Activated T-cell treated with anti-CD3 and anti-CD28 coated beads for 48 hours (primary cell): ENCODE measurements around the gene CHCHD3.

Source experiments
- DNase-seq: peaks from one replicate; pipeline ENCODE4 v3.0.0-alpha.2; 2020; ENCODE audit warnings: low read depth

CHCHD3 gene

GRCh38 chr7:132768099-132768498 lies 313.8 kb downstream of the CHCHD3 start:
- DNase-seq, result no peak

DNA sequence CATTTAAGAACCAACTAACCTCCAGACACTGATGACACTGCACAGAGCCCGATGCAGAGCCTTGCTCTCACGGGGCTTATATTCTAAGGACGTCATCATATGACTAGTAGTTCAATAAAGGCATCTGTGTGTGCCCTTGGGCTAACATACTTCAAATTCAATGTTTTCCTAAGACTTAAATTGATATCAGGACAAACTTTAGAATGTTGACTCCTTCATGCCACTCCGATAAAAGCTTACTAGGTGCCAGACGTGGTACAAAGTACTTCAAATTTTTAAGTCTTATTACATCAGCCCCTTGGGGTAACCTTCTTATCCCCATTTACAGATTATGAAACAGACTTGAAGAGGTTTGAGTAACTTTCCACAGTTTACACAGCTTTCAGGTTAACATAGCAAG lies 314.5 kb downstream of the CHCHD3 start:
- no peak for DNase-seq

DNA sequence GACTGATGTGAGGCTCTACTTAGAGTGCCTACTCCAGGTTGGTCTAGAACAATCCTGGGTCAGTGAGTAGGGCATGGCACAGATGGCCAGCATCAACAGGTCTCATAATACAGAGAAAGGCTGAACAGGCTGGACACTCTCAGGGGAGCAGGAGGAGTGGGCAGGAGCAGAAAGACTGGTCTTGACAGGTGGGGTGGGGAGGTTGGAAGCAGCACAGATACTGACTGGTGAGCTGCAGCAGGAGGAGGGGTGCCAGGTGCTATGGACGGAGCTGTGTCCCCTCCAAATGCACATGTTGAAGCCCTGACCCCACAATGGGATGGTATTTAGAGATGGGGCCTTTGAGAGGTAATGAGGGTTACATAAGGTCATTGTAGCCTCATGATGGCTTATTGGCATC lies 315.2 kb downstream of the CHCHD3 start:
- no peak for DNase-seq

DNA sequence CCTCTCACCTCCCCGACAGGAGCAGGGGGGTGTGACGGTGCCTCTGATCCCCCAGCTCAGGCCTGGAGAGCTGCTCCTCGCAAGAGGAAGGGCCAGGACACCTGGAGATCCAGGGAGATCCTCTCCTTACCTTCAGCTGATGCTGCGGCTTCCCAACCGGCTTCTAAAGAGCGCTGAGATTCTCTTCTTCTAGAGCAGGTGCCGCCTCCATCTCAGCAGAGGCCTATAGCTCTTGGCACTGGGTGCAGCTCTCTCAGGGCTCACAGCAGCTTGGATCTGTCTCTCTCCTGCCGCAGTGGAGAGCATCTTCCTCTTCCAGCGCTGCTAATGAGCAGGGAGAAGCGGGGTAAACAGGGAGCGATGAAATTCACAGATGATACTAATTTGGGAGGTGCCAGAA lies 316.0 kb downstream of the CHCHD3 start:
- DNase-seq, result no peak

GRCh38 chr7:132764762-132765161 lies 317.1 kb downstream of the CHCHD3 start:
- no peak for DNase-seq

DNA sequence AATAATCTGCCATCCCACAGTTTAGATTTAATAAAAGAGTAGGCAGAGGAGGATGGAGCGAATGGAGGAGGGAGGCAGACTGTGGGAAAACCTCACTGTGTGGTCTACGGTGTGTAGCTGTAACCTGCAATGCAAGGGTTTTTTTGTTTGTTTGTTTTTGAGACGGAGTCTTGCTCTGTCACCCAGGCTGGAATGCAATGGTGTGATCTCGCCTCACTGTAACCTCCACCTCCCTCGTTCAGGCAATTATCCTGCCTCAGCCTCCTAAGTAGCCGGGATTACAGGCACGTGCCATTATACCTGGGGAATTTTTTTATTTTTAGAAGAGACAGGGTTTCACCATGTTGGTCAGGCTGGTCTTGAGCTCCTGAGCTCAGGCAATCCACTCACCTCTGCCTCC lies 321.0 kb downstream of the CHCHD3 start:
- DNase-seq, result no peak

GRCh38 chr7:132760244-132760623 lies 321.7 kb downstream of the CHCHD3 start:
- no peak for DNase-seq

DNA sequence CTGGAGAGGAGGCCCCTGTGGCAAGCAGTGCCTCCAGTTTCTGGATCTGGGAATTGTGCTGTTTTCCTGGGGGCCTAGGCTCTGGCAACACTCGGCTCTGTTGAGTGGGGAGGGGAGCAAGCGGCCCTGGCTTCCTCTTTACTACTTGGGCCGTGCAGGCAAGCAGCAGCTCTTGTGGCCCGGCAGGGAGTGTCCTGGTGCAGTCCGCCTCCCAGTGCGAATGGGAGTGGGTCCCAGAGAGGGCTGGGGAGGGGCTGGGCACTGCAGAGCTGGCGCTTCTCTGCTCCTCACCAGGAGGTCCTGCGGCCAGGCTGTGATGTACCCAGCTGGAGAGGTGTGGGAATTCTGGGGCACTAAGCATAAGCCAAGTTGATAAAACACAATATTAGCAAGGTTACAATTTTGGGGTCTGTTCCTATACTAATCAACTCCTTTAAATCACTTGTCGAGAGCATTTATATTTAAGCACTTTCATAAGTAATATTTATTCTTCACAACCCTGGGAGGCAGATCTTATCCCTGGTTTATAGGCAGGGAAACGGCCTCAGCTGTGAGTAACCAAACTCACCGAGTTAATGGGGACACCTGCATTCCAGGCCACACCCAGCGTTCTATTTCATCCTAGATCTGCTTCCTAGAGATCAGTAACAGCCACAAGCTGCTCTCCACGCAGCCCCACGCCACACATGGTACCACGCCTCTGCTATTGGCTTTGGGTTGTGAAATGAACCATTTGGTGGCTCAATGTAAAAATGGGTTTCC lies 322.2 kb downstream of the CHCHD3 start:
- DNase-seq, result no peak

GRCh38 chr7:132758986-132759385 lies 322.9 kb downstream of the CHCHD3 start:
- DNase-seq, result no peak

DNA sequence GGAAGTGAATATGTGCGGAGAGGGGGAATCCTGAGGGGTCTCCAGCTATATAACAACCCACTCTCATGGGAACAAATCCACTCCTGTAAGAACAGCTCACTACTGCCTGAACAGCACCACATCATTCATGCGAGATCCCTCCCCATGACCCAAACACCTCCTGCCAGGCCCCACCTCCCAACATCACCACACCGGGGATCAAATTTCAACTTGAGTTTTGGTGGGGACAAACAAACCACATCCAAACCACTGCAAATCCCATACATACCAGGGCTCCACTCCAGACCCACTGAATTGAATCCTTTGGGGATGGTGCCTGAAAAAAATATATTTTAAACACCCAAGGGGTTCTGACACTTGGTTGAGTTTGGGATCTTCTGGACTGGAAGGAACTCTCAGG lies 324.1 kb downstream of the CHCHD3 start:
- DNase-seq, result no peak

DNA sequence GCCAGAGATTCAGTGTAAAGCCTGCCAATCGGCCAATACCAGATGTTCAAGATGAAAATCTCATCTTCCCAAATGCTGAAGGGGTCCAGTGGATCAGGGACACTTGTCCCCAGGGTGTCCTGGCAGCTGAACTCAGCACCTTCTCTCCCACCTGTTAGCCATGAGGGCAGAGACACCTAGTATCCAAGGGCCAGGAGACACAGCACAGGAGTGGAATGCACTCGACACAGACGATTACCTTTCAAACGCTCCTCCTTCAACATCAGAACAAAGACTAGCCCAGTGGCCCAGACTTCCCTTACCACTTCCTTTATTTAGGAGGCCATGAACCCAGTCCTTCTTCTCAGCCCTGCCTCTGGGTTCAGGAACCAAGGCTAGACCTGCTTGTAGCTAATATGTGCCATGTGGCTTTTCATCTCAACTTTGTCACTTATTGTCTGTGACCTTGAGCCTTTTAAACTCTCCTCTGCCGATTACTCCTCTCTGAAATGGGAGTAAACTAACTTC lies 325.4 kb downstream of the CHCHD3 start:
- DNase-seq, result no peak

DNA sequence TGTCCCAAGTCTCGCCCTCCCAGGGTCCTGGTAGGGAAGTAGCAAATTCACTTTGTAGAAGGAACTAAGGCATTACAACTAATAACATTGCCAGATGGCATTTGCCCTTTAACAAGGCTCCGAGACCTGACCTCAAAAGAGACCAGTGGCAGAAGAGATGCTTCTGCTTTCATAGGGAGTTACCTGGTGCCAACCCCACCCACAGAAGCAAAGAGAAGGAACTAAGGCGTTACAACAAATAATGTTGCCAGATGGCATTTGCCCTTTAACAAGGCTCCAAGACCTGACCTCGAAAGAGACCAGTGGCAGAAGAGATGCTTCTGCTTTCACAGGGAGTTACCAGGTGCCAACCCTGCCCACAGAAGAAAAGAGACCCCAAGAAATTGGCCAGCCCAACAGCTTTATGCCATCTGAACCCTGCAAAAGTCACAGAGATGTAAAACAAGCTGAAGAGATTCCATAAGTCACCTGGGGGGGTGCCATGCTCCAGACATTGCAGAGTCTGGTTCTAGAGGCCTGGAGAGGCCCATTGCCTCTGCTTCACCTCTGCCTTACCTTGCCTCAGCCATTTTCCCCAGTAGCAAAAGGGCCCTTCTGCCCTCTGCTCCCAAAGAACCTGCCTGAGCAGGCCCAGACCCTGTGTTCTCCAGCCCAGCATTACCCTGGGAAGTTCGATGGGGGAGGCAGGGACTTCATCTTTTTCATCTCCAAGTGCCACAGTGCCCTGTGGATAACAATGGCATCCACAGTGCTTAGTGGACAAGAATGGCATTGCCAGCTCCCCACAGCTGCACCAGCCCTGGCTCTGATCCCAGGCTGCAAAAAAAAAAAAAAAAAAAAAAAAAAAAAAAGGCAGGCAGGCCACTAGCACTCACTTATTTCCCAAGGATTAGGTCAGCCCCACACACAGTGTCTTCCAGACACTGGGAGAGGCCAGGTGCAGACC lies 326.1 kb downstream of the CHCHD3 start:
- DNase-seq, result no peak

DNA sequence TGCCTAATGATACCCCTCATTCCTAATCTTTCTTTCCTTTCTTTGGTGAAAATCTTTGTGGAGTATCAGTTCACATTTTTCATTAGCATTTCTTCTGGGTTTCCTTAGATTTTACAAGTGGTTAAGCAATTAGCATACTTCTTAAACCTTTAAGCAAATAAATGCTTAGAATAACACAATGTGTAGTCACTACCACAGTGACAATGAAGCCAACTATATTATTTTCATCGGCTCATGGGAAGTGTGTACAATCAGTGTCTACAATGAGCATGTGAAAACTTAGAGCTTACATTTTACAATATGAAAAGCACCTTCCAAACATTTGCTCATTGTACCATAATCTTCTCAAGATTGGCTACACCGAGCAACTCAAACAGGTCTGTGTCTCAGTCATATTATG lies 329.5 kb downstream of the CHCHD3 start:
- no peak for DNase-seq

GRCh38 chr7:132751244-132751647 lies 330.6 kb downstream of the CHCHD3 start:
- no peak for DNase-seq

GRCh38 chr7:132750530-132751217 lies 331.2 kb downstream of the CHCHD3 start:
- no peak for DNase-seq

GRCh38 chr7:132750096-132750495 lies 331.8 kb downstream of the CHCHD3 start:
- DNase-seq, result no peak

DNA sequence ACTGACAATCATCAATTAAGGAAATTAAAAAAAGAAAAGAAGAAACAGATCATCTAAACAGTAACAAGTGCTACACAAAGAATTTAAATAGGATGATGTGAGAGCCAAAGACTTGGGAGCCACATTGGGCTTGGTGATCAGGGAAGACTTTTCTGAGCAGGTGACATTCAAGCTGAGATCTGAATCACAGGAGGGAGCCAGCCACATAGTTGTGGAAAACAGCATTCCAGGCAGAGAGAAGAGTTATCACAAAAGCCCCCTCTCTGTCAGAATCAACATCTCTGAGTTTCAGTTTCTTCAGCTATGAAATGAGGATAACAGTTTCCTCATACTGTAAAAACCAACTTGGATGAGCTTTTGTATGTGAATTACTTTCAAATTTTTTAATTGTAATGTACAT lies 336.4 kb downstream of the CHCHD3 start:
- DNase-seq, result no peak

DNA sequence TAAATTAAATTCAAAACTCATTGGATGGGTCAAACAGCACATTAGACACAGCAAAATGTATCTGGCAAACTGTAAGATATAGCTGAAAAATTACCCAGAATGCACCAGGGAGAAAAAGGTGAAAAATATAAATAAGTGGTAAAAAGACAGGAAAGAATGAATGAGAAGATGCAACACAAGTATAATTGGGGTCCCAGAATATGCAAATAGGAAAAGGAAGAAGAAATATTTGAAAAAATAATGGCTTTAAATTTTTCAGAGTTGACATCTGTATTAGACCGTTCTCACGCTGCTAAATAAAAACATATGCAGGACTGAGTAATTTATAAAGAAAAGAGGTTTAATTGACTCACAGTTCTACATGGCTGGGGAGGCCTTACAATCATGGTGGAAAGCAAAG lies 337.9 kb downstream of the CHCHD3 start:
- no peak for DNase-seq

- DNase-seq, result no peak
Measured at GRCh38 chr7:132742189-132742612, 339.7 kb downstream of the CHCHD3 start.

- no peak for DNase-seq
Measured at GRCh38 chr7:132740176-132740575, 341.7 kb downstream of the CHCHD3 start.

- no peak for DNase-seq
Measured at GRCh38 chr7:132739271-132739955, 342.5 kb downstream of the CHCHD3 start.

- DNase-seq, result no peak
Measured at GRCh38 chr7:132738254-132738653, 343.6 kb downstream of the CHCHD3 start.
